Measurements from ENCODE around the gene IDI2. TPM values are rescaled to one million over a fixed set of nuclear protein-coding genes. Genes with fewer than 3 reads are reported as not detected.

The IDI2 gene
- total RNA-seq, 1 donor from 2014 or later, result not detected

- no peak for DNase-seq (ENCODE audit: low read depth in 2 of 2)
These were observed 41.5 kb downstream of the IDI2 start for GRCh38 chr10:983971-984655.

DNA sequence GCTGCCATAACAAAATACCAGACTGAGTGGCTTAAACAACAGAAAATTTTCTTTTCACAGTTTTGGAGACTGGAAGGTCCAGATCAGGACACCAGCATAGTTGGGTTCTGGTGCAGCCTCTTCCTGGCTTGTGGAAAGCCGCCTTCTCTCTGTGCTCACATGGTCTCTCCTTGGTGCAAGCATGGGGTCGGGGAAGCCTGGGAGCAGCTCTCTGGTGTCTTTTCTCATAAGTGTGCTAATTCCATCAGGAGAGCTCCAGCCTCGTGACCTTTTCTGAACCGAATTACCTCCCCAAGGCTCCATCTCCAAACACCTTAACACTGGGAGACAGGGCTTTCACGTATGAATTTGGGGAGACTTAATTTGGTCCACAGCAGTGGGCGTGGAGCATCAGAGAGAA lies 42.3 kb downstream of the IDI2 start:
- DNase-seq (ENCODE audit: low read depth in 2 of 2), result no peak

GRCh38 chr10:980468-981093 lies 45.1 kb downstream of the IDI2 start:
- DNase-seq (ENCODE audit: low read depth in 2 of 2), result no peak

DNA sequence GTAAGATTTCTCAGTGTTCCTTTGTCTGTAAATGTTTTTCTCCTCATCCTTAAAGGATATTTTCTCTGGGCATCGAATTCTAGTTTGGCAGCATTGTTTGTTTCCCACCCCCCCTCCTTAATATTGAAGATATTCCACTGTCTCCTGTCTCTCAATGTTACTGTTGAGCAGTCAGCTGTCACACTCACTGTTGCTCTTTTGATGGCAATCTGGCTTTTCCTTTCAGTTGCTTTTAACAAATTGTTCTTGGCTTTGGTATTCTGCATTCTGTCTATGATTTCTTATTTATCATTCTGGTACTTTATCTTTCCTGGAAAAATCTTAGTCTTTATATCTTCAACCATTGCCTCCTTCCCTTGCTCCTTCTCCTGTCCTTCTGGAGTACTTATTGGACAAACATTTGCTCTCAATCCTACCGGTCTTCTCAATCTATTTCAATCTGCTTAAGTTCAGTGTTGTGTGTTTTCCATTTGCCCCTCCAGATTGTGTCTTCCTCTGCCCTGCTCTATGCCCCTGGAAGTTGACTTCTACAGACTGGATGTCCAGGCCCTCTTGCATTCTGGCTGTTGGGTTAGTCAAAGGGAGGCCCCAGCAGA lies 46.7 kb downstream of the IDI2 start:
- DNase-seq (ENCODE audit: low read depth in 2 of 2), result no peak

GRCh38 chr10:976316-976715 lies 49.3 kb downstream of the IDI2 start:
- no peak for DNase-seq (ENCODE audit: low read depth in 2 of 2)

GRCh38 chr10:974785-975074 lies 50.9 kb downstream of the IDI2 start:
- no peak for DNase-seq (ENCODE audit: low read depth in 2 of 2)

GRCh38 chr10:974038-974784 lies 51.4 kb downstream of the IDI2 start:
- DNase-seq (ENCODE audit: low read depth in 2 of 2), result no peak

DNA sequence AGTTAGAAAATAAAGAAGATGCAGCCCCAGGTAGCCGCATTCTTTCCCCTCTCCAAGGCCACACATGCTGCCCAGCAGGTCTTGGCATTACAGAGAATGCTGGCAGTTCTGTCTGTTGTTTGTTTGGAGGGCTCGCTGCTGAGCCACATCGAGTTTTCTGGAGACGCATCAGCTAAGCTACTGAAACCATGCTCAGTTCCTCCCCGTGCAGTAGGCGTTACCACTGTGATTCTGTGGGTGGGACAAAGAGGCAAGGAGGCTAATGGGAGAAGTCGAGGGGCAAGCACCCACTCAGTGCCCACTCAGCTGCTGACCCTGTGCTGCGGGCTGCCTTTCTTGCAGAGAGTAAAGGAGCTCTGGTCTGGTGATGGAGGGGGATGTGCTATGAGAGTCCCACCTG lies 52.9 kb downstream of the IDI2 start:
- DNase-seq (ENCODE audit: low read depth in 2 of 2), result no peak

- no peak for DNase-seq (ENCODE audit: low read depth in 2 of 2)
These were observed 54.0 kb downstream of the IDI2 start for GRCh38 chr10:971613-972012.

- DNase-seq (ENCODE audit: low read depth in 2 of 2), result no peak
These were observed 54.5 kb downstream of the IDI2 start for GRCh38 chr10:971150-971542.

GRCh38 chr10:970311-971149 lies 55.1 kb downstream of the IDI2 start:
- no peak for DNase-seq (ENCODE audit: low read depth in 2 of 2)

GRCh38 chr10:969473-970150 lies 56.0 kb downstream of the IDI2 start:
- no peak for DNase-seq (ENCODE audit: low read depth in 2 of 2)

Other genes starting within 250 kb of the IDI2 start
- 23.5 and 24.8 TPM in 2 replicates for gene LARP4B, start 94.2 kb downstream of the IDI2 start, total RNA-seq
- 19.0 and 20.2 TPM in 2 replicates for gene GTPBP4, start 37.4 kb downstream of the IDI2 start, total RNA-seq
- 48.0 and 67.7 TPM in 2 replicates for gene IDI1, start 23.3 kb upstream of the IDI2 start, total RNA-seq
- 13.0 and 19.7 TPM in 2 replicates for gene WDR37, start 30.5 kb upstream of the IDI2 start, total RNA-seq